Thyroid gland (tissue), 4 donors: ENCODE results near the gene BRD2. TPM values are rescaled to one million over a fixed set of nuclear protein-coding genes. Genes with fewer than 3 reads are reported as not detected.
"Not testable (repeated sequence)": the region's sequence is repeated elsewhere in the genome, so short reads cannot be mapped to it uniquely, and the experiment has no call there.

Experiments
- DNase-seq, 2 donors: peaks; one replicate each; pipeline ENCODE4 v3.0.0-alpha.2; 2019
- H3K27ac ChIP-seq, 3 donors: fragments of 200-600 bp; sonication (generic); 1 replicate in 2 of 3; 2 replicates in 1 of 3; pipeline ENCODE4 v1.5.1; 2016 to 2019; ENCODE audit warnings: mild to moderate bottlenecking in 1 of 3, moderate library complexity in 1 of 3
- H3K27me3 ChIP-seq: fragments of 200-600 bp; sonication (generic); one replicate; pipeline ENCODE4 v1.5.1; 2019
- H3K36me3 ChIP-seq, 2 donors: fragments of 200-600 bp; sonication (generic); one replicate each; pipeline ENCODE4 v1.5.1; 2016 to 2019
- H3K4me1 ChIP-seq, 2 donors: fragments of 200-600 bp; sonication (generic); one replicate each; pipeline ENCODE4 v1.5.1; 2017 to 2019
- H3K4me3 ChIP-seq, 3 donors: fragments of 200-600 bp; sonication (generic); replicated peaks in 1 of 3; 1 replicate in 2 of 3; 2 replicates in 1 of 3; pipeline ENCODE4 v1.5.1; 2016; ENCODE audit warnings: mild to moderate bottlenecking in 1 of 3
- H3K9me3 ChIP-seq: fragments of 200-600 bp; sonication (generic); one replicate; pipeline ENCODE4 v1.5.1; 2017
- CTCF ChIP-seq, 6 experiments: fragments of 200-600 bp in 3 of 6; fragments of 450-650 bp in 3 of 6; sonication (generic) in 3 of 6; IDR thresholded peaks; one replicate each; pipeline ENCODE4 v1.5.1; 2016 to 2019; ENCODE audit warnings: antibody characterized with exemption in 6 of 6, mild to moderate bottlenecking in 2 of 6, inconsistent platforms in 1 of 6, moderate library complexity in 1 of 6
- POLR2A ChIP-seq, 2 donors: fragments of 450-650 bp; IDR thresholded peaks; one replicate each; pipeline ENCODE4 v1.6.1; 2017; ENCODE audit warnings: antibody characterized with exemption in 2 of 2, mild to moderate bottlenecking in 2 of 2, moderate library complexity in 1 of 2
- WGBS, 2 donors: methylation state at CpG; one replicate each; pipeline ENCODE4 v1.1.5; 2017; 5-methylcytosine and 5-hydroxymethylcytosine counted together
- intact Hi-C: fragments of 100-400 bp; cut with DNase I; formaldehyde crosslinking; loops from one replicate; pipeline ENCODE4 v1.15.1; 2023
- total RNA-seq, 4 donors: library from RNA; depleted of rRNA; stranded (reverse); fragments of >200 nt; gene quantifications; one replicate each; pipeline ENCODE4 v1.2.3, GENCODE V29; 2016

The BRD2 gene
- total RNA-seq, 4 donors from 2014 or later: 206 to 282 (median 238) TPM

GRCh38 chr6:32937230-32937633, 31.2 kb upstream of the BRD2 start:
- H3K27me3 ChIP-seq: no peaks in the 10 kb centered on the region
- no peak overlapping the region for H3K4me3 ChIP-seq
- peaks cover 38 to 39% of the 10 kb centered on the region in 2 donors for H3K4me1 ChIP-seq
- peak overlapping the region; percentile 36 to 73 (median 72) for H3K27ac ChIP-seq
- H3K36me3 ChIP-seq: no peaks in the 10 kb centered on the region
- no peak for TF ChIP-seq POLR2A (IDR thresholded peaks at IDR 0.05)
- TF ChIP-seq CTCF (IDR thresholded peaks at IDR 0.05): no peak
- intact Hi-C loops: no loop called here
- no peak for DNase-seq
- 86 to 90% methylated on average over 8 of the region's 8 CpGs for WGBS, 2 donors
- no peaks in the 10 kb centered on the region for H3K9me3 ChIP-seq

GRCh38 chr6:32938494-32938893, 29.9 kb upstream of the BRD2 start:
- intact Hi-C loops: no loop called here
- H3K4me1 ChIP-seq: peaks cover 43 to 44% of the 10 kb centered on the region in 2 donors
- H3K4me3 ChIP-seq: no peak overlapping the region
- H3K27ac ChIP-seq: no peak overlapping the region
- H3K27me3 ChIP-seq: no peaks in the 10 kb centered on the region
- DNase-seq: no peak
- TF ChIP-seq CTCF (IDR thresholded peaks at IDR 0.05) (no peak), POLR2A (IDR thresholded peaks at IDR 0.05) (no peak)
- no peaks in the 10 kb centered on the region for H3K36me3 ChIP-seq
- no peaks in the 10 kb centered on the region for H3K9me3 ChIP-seq
- 96% methylated on average over 7 of the region's 7 CpGs for WGBS, 2 donors

- no peak for TF ChIP-seq CTCF (IDR thresholded peaks at IDR 0.05)
- peak in 1 of 2 donors; percentile 62 for TF ChIP-seq POLR2A (IDR thresholded peaks at IDR 0.05)
- Histone ChIP-seq H3K4me1 (peaks cover 45% of the 10 kb centered on the region in 2 donors), H3K27ac (peak within 1 kb of the TSS; percentile 95 to 98 (median 98)), H3K4me3 (peak within 1 kb of the TSS in 2 of 3 donors; percentile 22 to 27), H3K36me3 (no peaks in the 10 kb centered on the region), H3K9me3 (no peaks in the 10 kb centered on the region), H3K27me3 (no peaks in the 10 kb centered on the region)
- WGBS, 2 donors: 7 to 14% methylated on average over 7 to 9 of the region's 9 CpGs
- intact Hi-C loops: no loop called here
- DNase-seq: peak; percentile 65 to 67
These were observed 27.7 kb upstream of the BRD2 start, which contains the start of gene HLA-DMB for GRCh38 chr6:32940656-32941213. TSS of gene HLA-DMB (minus strand) at chr6:32941028. CDS start at chr6:32940807, 221 bp downstream.

GRCh38 chr6:32941214-32941768, 27.1 kb upstream of the BRD2 start:
- TF ChIP-seq CTCF (IDR thresholded peaks at IDR 0.05): no peak
- TF ChIP-seq POLR2A (IDR thresholded peaks at IDR 0.05): peak in 1 of 2 donors; percentile 2
- no peaks in the 10 kb centered on the region for H3K9me3 ChIP-seq
- no peaks in the 10 kb centered on the region for H3K36me3 ChIP-seq
- H3K4me3 ChIP-seq: no peak overlapping the region
- peak overlapping the region; percentile 95 to 98 (median 98) for H3K27ac ChIP-seq
- no peaks in the 10 kb centered on the region for H3K27me3 ChIP-seq
- DNase-seq: peak; percentile 80
- 26 to 28% methylated on average over 7 of the region's 7 CpGs for WGBS, 2 donors
- H3K4me1 ChIP-seq: peaks cover 39 to 41% of the 10 kb centered on the region in 2 donors
- intact Hi-C loops: no loop called here

- Histone ChIP-seq H3K4me1 (peaks cover 30 to 36% of the 10 kb centered on the region in 2 donors), H3K27ac (peak overlapping the region; percentile 95 to 98 (median 98))
- H3K4me3 ChIP-seq, H3K36me3 ChIP-seq, H3K27me3 ChIP-seq, intact Hi-C loops, H3K9me3 ChIP-seq: not testable (repeated sequence)
- peak in 1 of 2 donors; percentile 9 for DNase-seq
- WGBS, 2 donors: 80 to 83% methylated on average over 9 of the region's 9 CpGs
These were observed 25.8 kb upstream of the BRD2 start for GRCh38 chr6:32942555-32943123.
